T-helper 17 cell (primary cell): Measurements from ENCODE around the gene NOSIP. TPM values are rescaled to one million over a fixed set of nuclear protein-coding genes. Genes with fewer than 3 reads are reported as not detected.

Source experiments
- ATAC-seq: fragments of 150-1000 bp; cut with Tn5 transposase; 2 replicates; pipeline ENCODE4 v1.10.0; 2021; ENCODE audit warnings: mild to moderate bottlenecking, moderate library complexity
- DNase-seq, 3 donors: peaks; one replicate each; pipeline versions ENCODE4 v3.0.0 to v3.0.0-alpha.2; 2020 to 2021
- H3K9me3 ChIP-seq: one replicate; pipeline ENCODE4 v1.7.0; 2013; ENCODE audit warnings: low read length, mild to moderate bottlenecking; ENCODE audit not compliant: control insufficient read depth, poor library complexity, severe bottlenecking
- H3K27ac Mint-ChIP-seq: one replicate; pipeline ENCODE4 v1.8.0; 2022; ENCODE audit warnings: mild to moderate bottlenecking, moderate library complexity, mixed read lengths
- H3K27me3 Mint-ChIP-seq: one replicate; pipeline ENCODE4 v1.8.0; 2022; ENCODE audit warnings: mixed read lengths
- H3K36me3 Mint-ChIP-seq: one replicate; pipeline ENCODE4 v1.8.0; 2022; ENCODE audit warnings: low read depth, mixed read lengths
- H3K4me1 Mint-ChIP-seq: one replicate; pipeline ENCODE4 v1.8.0; 2022; ENCODE audit warnings: mild to moderate bottlenecking, mixed read lengths
- H3K4me3 Mint-ChIP-seq: one replicate; pipeline ENCODE4 v1.8.0; 2022; ENCODE audit warnings: mild to moderate bottlenecking, moderate library complexity, mixed read lengths
- total RNA-seq, 4 donors: library from RNA in 2 of 4; stranded (reverse) in 2 of 4; gene quantifications; one replicate each; pipeline ENCODE4 v1.2.3 and lab custom pipeline; 2022 to 2026

NOSIP gene
- total RNA-seq, 2 donors from 2014 or later, result 161 to 195 TPM

DNA sequence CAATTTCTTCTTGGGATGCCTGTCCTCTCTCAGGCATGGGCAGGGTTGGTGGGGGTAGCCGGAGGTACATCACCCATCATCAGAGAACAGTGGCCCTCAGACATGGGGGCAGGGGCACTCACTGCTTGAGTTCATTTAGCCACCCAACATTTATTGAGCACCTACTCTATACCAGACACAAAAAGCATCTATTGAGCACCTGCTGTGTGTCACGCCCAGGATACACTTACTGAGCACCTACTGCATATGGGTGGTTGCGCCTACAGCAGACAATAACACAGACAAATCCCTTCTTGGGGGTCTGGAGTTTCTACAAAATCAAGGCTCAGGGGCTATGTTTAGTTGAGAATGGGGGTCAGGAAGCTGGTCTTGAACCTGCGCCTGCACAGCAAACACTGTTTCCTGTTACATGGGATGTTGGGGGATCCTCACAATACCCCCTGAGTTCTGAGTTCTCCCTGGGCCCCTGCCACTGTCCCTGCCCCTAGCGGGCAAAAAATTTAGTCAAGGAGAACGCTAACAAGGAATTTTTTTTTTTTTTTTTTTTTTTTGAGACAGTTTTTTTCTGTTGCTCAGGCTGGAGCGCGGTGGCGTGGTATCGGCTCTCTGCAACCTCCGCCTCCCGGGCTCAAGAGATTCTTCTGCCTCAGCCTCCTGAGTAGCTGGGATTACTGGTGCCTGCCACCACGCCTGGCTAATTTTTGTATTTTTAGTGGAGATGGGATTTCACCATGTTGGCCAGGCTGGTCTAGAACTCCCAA lies 41.0 kb downstream of the NOSIP start:
- Mint-ChIP-seq H3K27me3 (no peaks in the 10 kb centered on the region), H3K4me3 (no peak overlapping the region), H3K27ac (no peak overlapping the region), H3K4me1 (peaks cover 20% of the 10 kb centered on the region), H3K36me3 (no peaks in the 10 kb centered on the region)
- H3K9me3 ChIP-seq, result no peaks in the 10 kb centered on the region
- DNase-seq (no peak), ATAC-seq (no peak)

DNA sequence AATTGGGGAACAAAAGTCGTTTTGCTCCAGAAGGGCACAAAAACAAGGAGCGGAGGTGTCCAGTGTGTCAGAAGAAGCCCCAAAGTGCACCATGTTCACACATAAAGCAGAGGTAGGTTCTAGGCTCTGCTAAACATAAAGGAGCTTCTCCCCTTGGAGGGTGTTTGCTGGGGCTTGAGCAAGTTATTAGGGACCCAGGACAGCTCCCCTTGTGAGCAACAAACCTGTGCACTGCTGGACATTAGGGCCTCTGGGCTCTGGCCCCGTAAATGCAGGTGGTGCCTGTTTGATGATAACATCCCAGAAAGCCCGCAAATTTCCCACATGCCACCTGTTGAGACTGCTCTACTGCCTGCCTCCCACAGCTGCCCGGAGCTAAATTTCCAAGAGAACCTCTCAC lies 41.7 kb downstream of the NOSIP start:
- no peak overlapping the region for H3K27ac Mint-ChIP-seq
- peaks cover 15% of the 10 kb centered on the region for H3K4me1 Mint-ChIP-seq
- H3K36me3 Mint-ChIP-seq, result no peaks in the 10 kb centered on the region
- ATAC-seq (no peak), DNase-seq (no peak)
- no peaks in the 10 kb centered on the region for H3K9me3 ChIP-seq
- H3K27me3 Mint-ChIP-seq, result no peaks in the 10 kb centered on the region
- no peak overlapping the region for H3K4me3 Mint-ChIP-seq

DNA sequence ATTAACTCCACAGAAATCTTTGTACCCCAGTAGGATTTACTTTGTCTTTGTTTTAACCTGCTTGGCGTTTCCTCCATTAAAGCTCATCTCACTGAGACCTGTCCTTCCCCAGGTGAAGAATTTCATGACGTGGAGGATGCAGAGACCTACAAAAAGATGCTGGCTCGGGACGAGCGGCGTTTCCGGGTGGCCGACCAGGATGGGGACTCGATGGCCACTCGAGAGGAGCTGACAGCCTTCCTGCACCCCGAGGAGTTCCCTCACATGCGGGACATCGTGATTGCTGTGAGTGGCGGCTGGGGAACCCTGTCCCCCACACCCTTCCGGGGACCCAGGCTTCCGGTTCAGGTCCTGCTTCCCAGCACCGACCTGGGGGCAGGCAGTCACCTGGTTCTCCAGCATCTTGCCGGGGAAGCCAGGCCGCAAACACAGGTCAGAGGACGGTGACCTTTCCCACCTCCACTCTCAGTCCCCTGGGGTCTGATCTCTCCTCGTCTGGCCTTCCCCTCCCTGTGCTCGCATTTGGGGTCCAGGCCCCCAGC lies 43.4 kb downstream of the NOSIP start:
- ATAC-seq (no peak), DNase-seq (no peak)
- H3K27me3 Mint-ChIP-seq, result no peaks in the 10 kb centered on the region
- no peak overlapping the region for H3K27ac Mint-ChIP-seq
- no peak overlapping the region for H3K4me3 Mint-ChIP-seq
- H3K9me3 ChIP-seq, result no peaks in the 10 kb centered on the region
- no peaks in the 10 kb centered on the region for H3K36me3 Mint-ChIP-seq
- peaks cover 20% of the 10 kb centered on the region for H3K4me1 Mint-ChIP-seq

DNA sequence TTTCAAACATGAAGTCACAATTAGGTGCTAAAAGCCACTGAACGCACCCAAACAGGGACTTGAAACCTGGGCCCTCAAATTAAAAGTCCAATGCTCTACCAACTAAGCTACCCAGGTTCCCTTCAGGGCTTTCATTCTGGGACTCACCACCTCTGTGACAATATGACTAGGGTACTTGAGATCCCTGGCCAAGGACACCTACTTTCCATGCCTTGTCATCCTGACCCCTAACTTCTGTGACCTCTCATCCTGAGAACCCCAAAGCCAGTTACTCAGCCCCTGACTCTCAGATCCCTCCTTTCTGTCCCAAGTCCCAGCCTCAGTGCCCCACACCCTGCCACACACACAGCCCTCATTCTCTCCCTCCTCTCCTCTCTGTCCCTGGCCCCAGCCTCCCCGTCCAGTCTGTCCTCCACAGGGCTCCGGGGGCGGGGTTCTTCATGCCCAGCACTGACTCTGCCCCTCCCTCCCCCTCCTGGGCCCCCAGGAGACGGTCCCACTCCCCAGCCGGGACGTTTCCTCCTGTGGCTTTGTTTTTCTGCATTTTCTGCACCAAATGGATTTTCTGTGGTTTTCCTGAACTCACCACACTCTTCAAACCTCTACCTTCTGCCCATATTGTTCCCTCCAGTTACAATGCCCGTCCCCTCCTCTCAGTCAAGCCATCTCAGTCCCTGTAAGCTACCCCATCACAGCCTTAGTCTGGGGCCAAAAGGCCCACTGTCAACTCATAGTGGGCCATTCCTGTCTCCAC lies 45.5 kb downstream of the NOSIP start:
- Mint-ChIP-seq H3K27me3 (no peaks in the 10 kb centered on the region), H3K4me1 (peaks cover 20% of the 10 kb centered on the region), H3K27ac (peak overlapping the region; percentile 75), H3K36me3 (peaks cover 2% of the 10 kb centered on the region), H3K4me3 (peak overlapping the region; percentile 93)
- DNase-seq (no peak), ATAC-seq (no peak)
- H3K9me3 ChIP-seq, result no peaks in the 10 kb centered on the region

DNA sequence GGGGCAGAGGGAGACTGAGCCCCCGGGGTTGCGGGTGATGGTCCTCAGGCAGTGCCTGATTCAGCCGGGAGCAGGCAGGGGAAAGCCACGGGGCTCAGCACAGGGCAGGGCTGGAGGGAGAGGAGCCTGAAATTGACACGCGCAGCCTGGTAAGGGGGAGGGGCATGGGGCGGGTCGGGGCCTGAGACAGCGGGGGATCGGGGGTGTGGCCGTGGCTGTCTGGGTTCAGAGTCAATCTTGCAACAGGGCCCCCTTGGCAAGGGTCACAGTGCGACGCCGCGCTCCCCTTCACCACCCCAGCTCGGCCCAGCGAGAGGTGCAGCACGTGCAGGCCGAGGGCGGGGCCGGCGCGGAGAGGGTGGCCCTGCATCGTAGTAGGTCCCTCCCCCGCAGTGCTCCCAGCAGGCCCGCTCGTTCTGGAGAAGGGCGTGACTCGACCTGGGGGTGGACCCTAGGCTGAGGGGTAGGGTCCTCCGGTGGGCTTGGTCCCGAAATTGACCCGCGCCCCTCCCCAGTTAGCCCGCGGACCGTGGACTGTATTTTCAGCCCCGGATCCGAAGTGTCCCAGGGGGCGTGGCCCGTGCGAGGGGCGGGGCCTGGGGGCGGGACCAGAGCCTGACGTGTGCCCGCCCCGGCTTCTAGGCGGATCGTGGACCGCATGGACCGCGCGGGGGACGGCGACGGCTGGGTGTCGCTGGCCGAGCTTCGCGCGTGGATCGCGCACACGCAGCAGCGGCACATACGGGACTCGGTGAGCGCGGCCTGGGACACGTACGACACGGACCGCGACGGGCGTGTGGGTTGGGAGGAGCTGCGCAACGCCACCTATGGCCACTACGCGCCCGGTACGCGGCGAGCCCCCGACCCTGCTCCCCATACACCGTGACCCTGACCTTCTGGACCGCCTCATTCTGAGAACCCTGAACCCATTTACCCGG lies 46.5 kb downstream of the NOSIP start:
- H3K27me3 Mint-ChIP-seq, result no peaks in the 10 kb centered on the region
- H3K4me3 Mint-ChIP-seq, result peak overlapping the region; percentile 93
- DNase-seq (peak; percentile 80 to 86 (median 80)), ATAC-seq (peak; percentile 93)
- peaks cover 22% of the 10 kb centered on the region for H3K4me1 Mint-ChIP-seq
- H3K9me3 ChIP-seq, result no peaks in the 10 kb centered on the region
- peaks cover 2% of the 10 kb centered on the region for H3K36me3 Mint-ChIP-seq
- peak overlapping the region; percentile 75 for H3K27ac Mint-ChIP-seq

DNA sequence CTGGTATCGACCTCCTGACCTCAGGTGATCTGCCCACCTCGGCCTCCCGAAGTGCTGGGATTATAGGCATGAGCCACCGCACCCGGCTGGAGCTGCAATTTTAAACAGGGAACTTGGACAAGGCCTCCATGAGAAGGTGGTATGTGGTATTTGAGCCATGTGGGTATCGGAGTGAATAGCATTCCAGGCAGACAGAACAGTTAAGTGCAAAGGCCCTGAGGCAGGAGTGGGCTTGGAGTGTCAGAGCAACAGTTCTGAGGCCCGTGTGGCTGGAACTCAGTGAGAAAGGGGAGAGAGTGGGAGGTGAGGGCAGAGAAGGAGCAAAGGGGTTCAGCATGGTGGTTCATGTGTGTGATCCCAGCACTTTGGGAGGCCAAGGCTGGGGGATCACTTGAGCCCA lies 49.6 kb downstream of the NOSIP start:
- H3K9me3 ChIP-seq, result no peaks in the 10 kb centered on the region
- ATAC-seq (no peak), DNase-seq (no peak)
- H3K27ac Mint-ChIP-seq, result no peak overlapping the region
- H3K36me3 Mint-ChIP-seq, result peaks cover 2% of the 10 kb centered on the region
- no peaks in the 10 kb centered on the region for H3K27me3 Mint-ChIP-seq
- H3K4me3 Mint-ChIP-seq, result no peak overlapping the region
- peaks cover 33% of the 10 kb centered on the region for H3K4me1 Mint-ChIP-seq

DNA sequence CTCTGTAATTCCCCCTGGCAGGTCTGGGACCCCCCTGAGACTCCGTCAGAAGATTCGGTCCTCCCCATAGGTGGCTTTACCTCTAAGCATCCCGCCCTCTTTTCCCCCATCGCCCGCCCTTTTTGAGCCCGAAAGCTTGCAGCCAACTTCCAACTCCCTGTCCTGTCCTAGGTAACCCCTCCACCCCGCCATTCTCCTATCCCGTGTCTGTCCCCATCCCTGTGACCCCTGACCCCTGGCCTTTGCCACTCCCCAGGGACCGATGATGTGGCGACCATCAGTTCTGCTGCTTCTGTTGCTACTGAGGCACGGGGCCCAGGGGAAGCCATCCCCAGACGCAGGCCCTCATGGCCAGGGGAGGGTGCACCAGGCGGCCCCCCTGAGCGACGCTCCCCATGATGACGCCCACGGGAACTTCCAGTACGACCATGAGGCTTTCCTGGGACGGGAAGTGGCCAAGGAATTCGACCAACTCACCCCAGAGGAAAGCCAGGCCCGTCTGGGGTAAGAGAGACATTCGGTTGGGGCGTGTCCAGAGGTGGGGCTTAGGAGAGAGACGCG lies 52.1 kb downstream of the NOSIP start:
- H3K9me3 ChIP-seq, result no peaks in the 10 kb centered on the region
- H3K4me3 Mint-ChIP-seq, result peak overlapping the region; percentile 88
- no peak for ATAC-seq
- H3K27ac Mint-ChIP-seq, result no peak overlapping the region
- no peaks in the 10 kb centered on the region for H3K27me3 Mint-ChIP-seq
- H3K4me1 Mint-ChIP-seq, result peaks cover 27% of the 10 kb centered on the region
- peaks cover 2% of the 10 kb centered on the region for H3K36me3 Mint-ChIP-seq
- no peak for DNase-seq

DNA sequence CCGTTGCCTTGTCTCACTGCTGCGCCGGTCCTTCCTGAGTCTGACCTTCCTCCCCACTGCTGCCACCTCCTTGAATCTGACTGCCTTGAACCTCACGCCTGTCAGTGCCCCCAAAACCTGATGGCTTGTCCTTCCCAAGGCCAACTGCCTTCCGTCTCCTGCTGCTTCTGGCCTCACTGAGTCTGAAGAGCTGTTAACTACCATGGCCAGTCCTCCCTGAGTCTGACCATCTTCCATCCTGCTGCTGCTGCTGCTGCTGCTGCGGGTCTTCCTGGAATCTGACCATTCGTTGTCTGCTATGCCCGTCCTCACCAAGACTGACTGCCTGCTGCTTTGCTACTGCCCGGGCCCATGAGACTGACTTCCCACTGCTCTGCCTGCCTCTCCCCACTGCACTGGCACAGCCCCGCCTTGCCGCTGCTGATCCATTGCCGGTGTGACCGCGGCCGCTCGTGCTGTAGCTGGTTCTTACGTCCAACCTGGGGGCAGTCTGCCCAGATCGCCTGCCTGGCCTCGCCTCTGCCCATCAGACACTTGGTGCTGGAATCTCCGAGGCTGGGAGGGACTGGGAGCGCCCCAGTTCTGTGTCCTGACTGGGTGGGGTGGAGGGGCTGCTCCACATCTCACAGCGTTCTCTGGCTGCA lies 55.4 kb downstream of the NOSIP start:
- H3K9me3 ChIP-seq, result no peaks in the 10 kb centered on the region
- H3K27me3 Mint-ChIP-seq, result no peaks in the 10 kb centered on the region
- H3K4me3 Mint-ChIP-seq, result no peak overlapping the region
- no peaks in the 10 kb centered on the region for H3K36me3 Mint-ChIP-seq
- H3K4me1 Mint-ChIP-seq, result peaks cover 20% of the 10 kb centered on the region
- ATAC-seq (no peak), DNase-seq (no peak)
- H3K27ac Mint-ChIP-seq, result peak overlapping the region; percentile 45

DNA sequence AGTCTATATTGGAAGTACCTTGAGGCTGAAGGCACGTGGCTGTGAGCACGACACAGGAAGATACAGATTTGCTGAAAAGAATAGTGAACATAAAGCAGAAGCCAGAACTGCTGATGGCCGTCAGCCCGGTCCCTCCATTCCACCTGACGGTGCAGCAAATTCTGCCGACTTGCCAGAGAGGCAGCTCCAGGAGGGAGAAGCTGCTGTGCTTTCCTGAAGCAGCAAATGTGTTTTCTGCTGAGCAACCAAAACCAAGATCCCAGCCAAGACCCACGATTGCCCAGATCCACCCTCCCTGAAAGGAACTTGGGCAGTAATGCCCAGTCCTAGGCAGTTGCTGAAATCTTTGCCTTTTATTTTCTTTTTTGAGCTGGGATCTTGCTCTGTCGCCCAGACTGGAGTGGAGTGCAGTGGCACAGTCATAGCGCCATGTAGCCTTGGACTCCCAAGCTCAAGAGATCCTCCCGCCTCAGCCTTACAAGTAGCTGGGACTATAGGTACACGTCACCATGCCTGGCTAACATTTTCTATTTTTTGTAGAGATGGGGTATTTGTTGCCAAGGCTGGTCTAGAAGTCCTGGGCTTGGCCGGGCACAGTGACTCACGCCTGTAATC lies 59.5 kb downstream of the NOSIP start:
- H3K27ac Mint-ChIP-seq, result no peak overlapping the region
- no peak for ATAC-seq
- H3K36me3 Mint-ChIP-seq, result no peaks in the 10 kb centered on the region
- H3K27me3 Mint-ChIP-seq, result no peaks in the 10 kb centered on the region
- DNase-seq, result no peak
- no peak overlapping the region for H3K4me3 Mint-ChIP-seq
- H3K4me1 Mint-ChIP-seq, result peaks cover 12% of the 10 kb centered on the region
- H3K9me3 ChIP-seq, result no peaks in the 10 kb centered on the region

DNA sequence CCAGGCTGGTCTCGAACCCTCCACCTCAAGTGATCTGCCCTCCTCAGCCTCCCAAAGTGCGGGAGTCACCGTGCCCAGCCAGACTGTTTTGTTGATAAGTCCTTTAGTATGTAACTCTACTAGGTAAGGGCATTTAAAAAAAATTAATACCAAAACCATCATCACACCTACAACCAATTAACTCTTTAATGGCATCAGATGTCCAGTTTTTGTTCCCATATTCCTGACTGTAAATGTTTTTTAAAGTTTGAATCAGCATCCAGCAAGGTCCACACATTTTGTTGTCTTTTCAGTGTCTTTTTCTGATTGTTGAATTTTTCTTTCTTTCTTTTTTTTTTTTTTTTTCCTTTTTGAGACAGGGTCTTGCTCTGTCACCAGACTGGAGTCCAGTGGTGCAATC lies 62.3 kb downstream of the NOSIP start:
- no peaks in the 10 kb centered on the region for H3K27me3 Mint-ChIP-seq
- DNase-seq, result no peak
- peaks cover 12% of the 10 kb centered on the region for H3K4me1 Mint-ChIP-seq
- H3K36me3 Mint-ChIP-seq, result no peaks in the 10 kb centered on the region
- H3K27ac Mint-ChIP-seq, result no peak overlapping the region
- no peak overlapping the region for H3K4me3 Mint-ChIP-seq
- no peak for ATAC-seq
- no peaks in the 10 kb centered on the region for H3K9me3 ChIP-seq

DNA sequence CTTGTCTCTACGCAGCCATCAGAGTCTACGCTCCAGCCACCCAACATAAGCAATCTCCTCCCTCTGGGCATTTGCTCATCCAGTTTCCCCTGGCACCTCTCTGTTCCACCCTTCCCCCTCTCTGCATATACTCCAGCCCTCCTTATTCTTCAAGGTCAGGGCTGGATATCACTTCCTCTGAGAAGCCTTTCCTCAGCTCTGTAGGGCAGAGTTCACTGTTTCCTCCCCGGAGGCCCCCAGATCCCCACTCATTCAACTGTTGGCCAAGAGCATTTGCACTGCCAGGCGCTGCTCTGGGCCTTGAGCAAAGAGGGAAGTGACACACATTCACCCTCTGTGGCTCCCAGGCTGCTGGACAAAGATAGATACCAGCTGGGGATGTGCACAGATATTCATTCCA lies 64.6 kb downstream of the NOSIP start:
- Mint-ChIP-seq H3K36me3 (no peaks in the 10 kb centered on the region), H3K27ac (no peak overlapping the region), H3K27me3 (no peaks in the 10 kb centered on the region), H3K4me3 (no peak overlapping the region), H3K4me1 (peaks cover 26% of the 10 kb centered on the region)
- DNase-seq, result no peak
- no peak for ATAC-seq
- no peaks in the 10 kb centered on the region for H3K9me3 ChIP-seq

DNA sequence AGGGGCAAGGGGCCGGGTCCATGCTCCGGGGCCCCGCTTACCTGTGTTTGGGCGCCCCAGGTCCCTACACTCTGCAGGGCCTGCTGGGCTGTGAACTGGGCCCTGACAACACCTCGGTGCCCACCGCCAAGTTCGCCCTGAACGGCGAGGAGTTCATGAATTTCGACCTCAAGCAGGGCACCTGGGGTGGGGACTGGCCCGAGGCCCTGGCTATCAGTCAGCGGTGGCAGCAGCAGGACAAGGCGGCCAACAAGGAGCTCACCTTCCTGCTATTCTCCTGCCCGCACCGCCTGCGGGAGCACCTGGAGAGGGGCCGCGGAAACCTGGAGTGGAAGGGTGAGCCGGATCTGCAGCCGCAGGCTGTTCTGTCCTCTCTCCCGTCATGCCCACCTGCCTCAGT lies 66.2 kb downstream of the NOSIP start:
- DNase-seq (no peak), ATAC-seq (no peak)
- no peaks in the 10 kb centered on the region for H3K9me3 ChIP-seq
- H3K27me3 Mint-ChIP-seq, result no peaks in the 10 kb centered on the region
- H3K4me3 Mint-ChIP-seq, result peak overlapping the region; percentile 89
- peak overlapping the region; percentile 85 for H3K27ac Mint-ChIP-seq
- no peaks in the 10 kb centered on the region for H3K36me3 Mint-ChIP-seq
- peaks cover 26% of the 10 kb centered on the region for H3K4me1 Mint-ChIP-seq
